Effector memory CD8-positive, alpha-beta T cell (primary cell): ENCODE measurements around the gene COQ8A.
"Not testable (repeated sequence)": the region's sequence is repeated elsewhere in the genome, so short reads cannot be mapped to it uniquely, and the experiment has no call there.

Experiments used
- ATAC-seq: fragments of 150-1000 bp; cut with Tn5 transposase; replicated peaks from 2 replicates; pipeline ENCODE4 v1.10.0; 2021; ENCODE audit warnings: mild to moderate bottlenecking, moderate library complexity
- DNase-seq, 3 experiments: peaks; one replicate each; pipeline ENCODE4 v3.0.0; 2021
- H3K27ac Mint-ChIP-seq, 2 donors: one replicate each; pipeline ENCODE4 v1.8.0; 2022; ENCODE audit warnings: mild to moderate bottlenecking in 2 of 2, mixed read lengths in 2 of 2, moderate library complexity in 2 of 2
- H3K27me3 Mint-ChIP-seq, 2 donors: one replicate each; pipeline ENCODE4 v1.8.0; 2022; ENCODE audit warnings: mixed read lengths in 2 of 2
- H3K36me3 Mint-ChIP-seq: one replicate; pipeline ENCODE4 v1.8.0; 2022; ENCODE audit warnings: mild to moderate bottlenecking, moderate library complexity, mixed read lengths; ENCODE audit not compliant: insufficient read depth
- H3K4me1 Mint-ChIP-seq, 2 donors: one replicate each; pipeline ENCODE4 v1.8.0; 2022; ENCODE audit warnings: low read depth in 2 of 2, mixed read lengths in 2 of 2
- H3K4me3 Mint-ChIP-seq, 2 donors: one replicate each; pipeline ENCODE4 v1.8.0; 2022; ENCODE audit warnings: mild to moderate bottlenecking in 2 of 2, mixed read lengths in 2 of 2, moderate library complexity in 2 of 2
- H3K9me3 Mint-ChIP-seq, 2 donors: one replicate each; pipeline ENCODE4 v1.8.0; 2022; ENCODE audit warnings: mixed read lengths in 2 of 2

COQ8A gene

GRCh38 chr1:226990133-226990716, 50.1 kb downstream of the COQ8A start:
- DNase-seq = peak in 1 of 3 experiments; percentile 36
- Mint-ChIP-seq H3K4me3 (peak overlapping the region in 1 of 2 donors; percentile 49), H3K27ac (peak overlapping the region; percentile 67 to 89), H3K9me3 (no peaks in the 10 kb centered on the region), H3K27me3 (no peaks in the 10 kb centered on the region), H3K36me3 (peaks cover 9% of the 10 kb centered on the region), H3K4me1 (peaks cover 6 to 15% of the 10 kb centered on the region in 2 donors)
- peak; percentile 75 for ATAC-seq

GRCh38 chr1:226991920-226992319, 51.8 kb downstream of the COQ8A start:
- DNase-seq = no peak
- no peaks in the 10 kb centered on the region for H3K9me3 Mint-ChIP-seq

GRCh38 chr1:226993814-226994585, 53.9 kb downstream of the COQ8A start:
- no peaks in the 10 kb centered on the region for H3K9me3 Mint-ChIP-seq
- peaks cover 6 to 15% of the 10 kb centered on the region in 2 donors for H3K4me1 Mint-ChIP-seq
- H3K4me3 Mint-ChIP-seq = no peak overlapping the region
- DNase-seq = no peak
- H3K27me3 Mint-ChIP-seq = peaks cover 0 to 6% of the 10 kb centered on the region in 2 donors
- no peak overlapping the region for H3K27ac Mint-ChIP-seq
- ATAC-seq = no peak
- no peaks in the 10 kb centered on the region for H3K36me3 Mint-ChIP-seq

More at GRCh38 chr1:226991920-226992319, 51.8 kb downstream of the COQ8A start:
- Mint-ChIP-seq H3K27me3 (no peaks in the 10 kb centered on the region), H3K36me3 (no peaks in the 10 kb centered on the region), H3K4me1 (peaks cover 6 to 15% of the 10 kb centered on the region in 2 donors), H3K27ac (peak overlapping the region in 1 of 2 donors; percentile 54), H3K4me3 (no peak overlapping the region)
- no peak for ATAC-seq

GRCh38 chr1:226994586-226995364, 54.7 kb downstream of the COQ8A start:
- ATAC-seq = no peak
- Mint-ChIP-seq H3K27me3 (peaks cover 0 to 9% of the 10 kb centered on the region in 2 donors), H3K27ac (no peak overlapping the region), H3K4me1 (peaks cover 2 to 8% of the 10 kb centered on the region in 2 donors), H3K36me3 (no peaks in the 10 kb centered on the region), H3K4me3 (no peak overlapping the region), H3K9me3 (no peaks in the 10 kb centered on the region)
- DNase-seq = no peak

GRCh38 chr1:226995365-226996332, 55.6 kb downstream of the COQ8A start:
- Mint-ChIP-seq H3K36me3 (no peaks in the 10 kb centered on the region), H3K9me3 (no peaks in the 10 kb centered on the region), H3K4me1 (no peaks in the 10 kb centered on the region), H3K27ac (peak overlapping the region in 1 of 2 donors; percentile 47), H3K4me3 (peak overlapping the region in 1 of 2 donors; percentile 13), H3K27me3 (peaks cover 0 to 9% of the 10 kb centered on the region in 2 donors)
- DNase-seq (no peak), ATAC-seq (no peak)

GRCh38 chr1:226999579-226999978, 59.5 kb downstream of the COQ8A start:
- H3K4me3 Mint-ChIP-seq = not testable (repeated sequence)

GRCh38 chr1:227002531-227003049, 62.5 kb downstream of the COQ8A start:
- no peak overlapping the region for H3K27ac Mint-ChIP-seq
- no peak overlapping the region for H3K4me3 Mint-ChIP-seq
- H3K4me1 Mint-ChIP-seq = no peaks in the 10 kb centered on the region
- peaks cover 9 to 12% of the 10 kb centered on the region in 2 donors for H3K27me3 Mint-ChIP-seq
- H3K36me3 Mint-ChIP-seq = no peaks in the 10 kb centered on the region
- H3K9me3 Mint-ChIP-seq = no peaks in the 10 kb centered on the region
- DNase-seq (no peak), ATAC-seq (no peak)

More at GRCh38 chr1:226999579-226999978, 59.5 kb downstream of the COQ8A start:
- H3K27me3 Mint-ChIP-seq, ATAC-seq, H3K9me3 Mint-ChIP-seq, H3K36me3 Mint-ChIP-seq, H3K4me1 Mint-ChIP-seq, DNase-seq, H3K27ac Mint-ChIP-seq: not testable (repeated sequence)

- Mint-ChIP-seq H3K27me3 (peaks cover 9 to 14% of the 10 kb centered on the region in 2 donors), H3K4me1 (no peaks in the 10 kb centered on the region), H3K36me3 (no peaks in the 10 kb centered on the region), H3K27ac (no peak overlapping the region), H3K4me3 (no peak overlapping the region), H3K9me3 (no peaks in the 10 kb centered on the region)
- ATAC-seq = no peak
- DNase-seq = no peak
These were observed 63.1 kb downstream of the COQ8A start for GRCh38 chr1:227003165-227003564.

- Mint-ChIP-seq H3K4me1 (no peaks in the 10 kb centered on the region), H3K27me3 (peaks cover 0 to 14% of the 10 kb centered on the region in 2 donors), H3K27ac (no peak overlapping the region), H3K36me3 (no peaks in the 10 kb centered on the region), H3K4me3 (no peak overlapping the region), H3K9me3 (no peaks in the 10 kb centered on the region)
- no peak for ATAC-seq
- DNase-seq = no peak
These were observed 64.7 kb downstream of the COQ8A start for GRCh38 chr1:227004796-227005195.

- Mint-ChIP-seq H3K4me3 (no peak overlapping the region), H3K27me3 (peaks cover 10 to 20% of the 10 kb centered on the region in 2 donors), H3K4me1 (no peaks in the 10 kb centered on the region), H3K9me3 (no peaks in the 10 kb centered on the region), H3K36me3 (no peaks in the 10 kb centered on the region), H3K27ac (no peak overlapping the region)
- ATAC-seq (no peak), DNase-seq (no peak)
These were observed 66.2 kb downstream of the COQ8A start for GRCh38 chr1:227006226-227006796.

- no peak for ATAC-seq
- peaks cover 12 to 21% of the 10 kb centered on the region in 2 donors for H3K27me3 Mint-ChIP-seq
- no peaks in the 10 kb centered on the region for H3K4me1 Mint-ChIP-seq
- H3K4me3 Mint-ChIP-seq = no peak overlapping the region
- no peak overlapping the region for H3K27ac Mint-ChIP-seq
- no peak for DNase-seq
- H3K9me3 Mint-ChIP-seq = no peaks in the 10 kb centered on the region
- H3K36me3 Mint-ChIP-seq = no peaks in the 10 kb centered on the region
These were observed 69.8 kb downstream of the COQ8A start for GRCh38 chr1:227009937-227010336.

- Mint-ChIP-seq H3K4me1 (no peaks in the 10 kb centered on the region), H3K36me3 (no peaks in the 10 kb centered on the region), H3K4me3 (no peak overlapping the region), H3K9me3 (no peaks in the 10 kb centered on the region), H3K27ac (no peak overlapping the region), H3K27me3 (peaks cover 12 to 28% of the 10 kb centered on the region in 2 donors)
- ATAC-seq (no peak), DNase-seq (no peak)
These were observed 70.6 kb downstream of the COQ8A start for GRCh38 chr1:227010645-227011044.
